ENCODE results near the gene PATJ.
"Not testable (repeated sequence)": the region's sequence is repeated elsewhere in the genome, so short reads cannot be mapped to it uniquely, and the experiment has no call there.

Gene PATJ

GRCh38 chr1:61741711-61742619 is at the start of gene PATJ:
Gene PATJ (plus strand): TSS chr1:61742480. CDS start chr1:61762893, 20,413 bp downstream.
- peak; percentile 91 for DNase-seq

DNA sequence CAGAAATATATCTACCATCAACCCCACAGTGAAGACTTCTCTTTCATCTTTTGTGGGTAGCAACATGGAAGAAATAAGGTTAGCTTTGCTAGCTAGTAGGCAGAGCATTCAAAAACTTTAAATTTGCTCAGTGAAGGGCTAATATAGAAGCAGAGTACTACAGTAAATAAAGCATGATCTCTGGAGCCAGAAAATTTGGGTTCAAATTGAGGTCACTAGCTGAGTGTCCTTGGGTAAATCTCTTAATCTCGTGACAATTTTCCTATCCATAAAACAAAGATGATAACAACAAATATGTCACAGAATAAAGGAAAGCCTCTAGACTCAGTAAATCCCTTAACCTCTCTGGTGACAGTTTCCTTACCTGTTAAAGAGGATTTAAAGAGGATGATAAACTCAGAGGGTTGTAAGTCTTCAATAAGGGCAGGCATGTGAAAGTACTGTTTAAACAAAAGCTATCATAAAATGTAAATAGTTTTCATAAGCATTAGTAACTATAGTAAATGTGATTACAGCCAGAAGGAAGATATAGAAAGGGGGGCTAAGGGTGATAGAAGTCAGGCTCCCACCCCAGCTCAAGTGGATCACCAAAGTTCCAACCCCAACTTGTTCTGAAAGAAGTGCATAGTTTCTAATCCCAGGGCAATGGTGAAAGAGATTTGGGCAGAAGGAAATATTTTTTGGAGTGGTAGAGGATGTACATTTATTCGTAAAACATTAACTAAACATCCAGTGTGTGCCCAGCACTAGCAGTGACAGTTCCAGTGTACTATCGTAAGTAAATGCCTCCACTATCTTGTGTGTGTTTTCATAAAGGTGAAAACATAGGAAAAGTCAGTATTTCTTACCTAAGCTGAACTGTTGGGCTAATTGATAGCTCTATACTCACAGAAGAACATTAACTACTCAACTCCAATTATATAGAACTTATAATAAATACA is 42.1 kb upstream of the PATJ start:
- no peak for DNase-seq

DNA sequence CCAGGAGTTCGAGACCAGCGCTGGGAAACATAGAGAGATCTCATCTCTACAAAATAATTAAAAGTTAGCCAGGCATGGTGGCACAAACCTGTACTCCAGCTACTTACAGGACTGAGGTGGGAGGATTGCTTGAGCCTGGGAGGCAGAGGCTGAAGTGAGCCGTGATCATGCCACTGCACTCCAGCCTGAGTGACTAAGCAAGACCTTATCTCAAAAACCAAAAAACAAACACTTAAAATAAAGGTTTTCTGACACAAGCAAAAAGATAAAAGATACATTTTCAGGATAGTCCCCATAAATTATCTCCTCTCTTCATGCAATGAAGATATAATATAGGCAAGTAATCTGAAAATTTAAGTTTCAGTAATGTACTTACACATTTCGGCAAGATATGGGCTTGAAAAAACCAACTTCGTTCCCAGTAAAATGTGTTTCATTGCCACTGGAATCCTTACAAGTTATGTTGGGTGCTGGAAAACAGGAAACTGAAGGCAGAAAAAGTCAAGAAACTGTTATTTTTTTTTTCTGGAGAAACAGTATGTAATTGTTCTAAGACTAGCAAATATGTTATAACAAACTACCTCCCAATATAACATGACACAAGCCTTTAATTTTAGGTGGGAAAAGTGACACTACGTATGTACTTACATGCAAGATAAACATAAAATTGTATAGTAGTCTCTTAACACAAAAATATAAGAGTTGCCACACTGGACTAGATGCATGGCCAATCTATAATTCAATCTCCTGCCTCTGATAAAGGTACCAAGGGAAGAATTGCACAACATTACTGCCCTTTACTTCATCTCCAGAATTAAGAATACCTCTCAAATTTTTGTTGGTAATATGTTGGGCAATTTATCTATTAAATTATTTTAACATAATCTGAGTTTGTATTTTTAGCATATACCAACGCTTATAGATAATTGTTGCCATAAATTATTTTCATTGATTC is 33.0 kb upstream of the PATJ start:
- DNase-seq: no peak

DNA sequence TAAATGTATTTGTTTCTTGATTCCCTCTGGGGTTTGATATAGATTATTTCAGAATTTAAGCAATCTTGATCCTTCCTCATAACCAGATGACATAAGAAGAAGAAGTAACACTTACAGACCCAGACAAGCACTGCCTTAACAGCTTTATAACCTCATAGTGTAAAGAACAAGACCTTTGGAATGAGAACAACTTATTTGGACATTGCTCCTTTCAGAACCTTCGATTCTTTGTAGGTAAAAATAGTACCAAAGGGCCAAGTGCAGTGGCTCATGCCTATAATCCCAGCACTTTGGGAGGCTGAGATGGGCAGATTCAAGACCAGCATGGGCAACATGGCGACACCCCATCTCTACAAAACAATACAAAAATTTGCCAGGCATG is 32.4 kb upstream of the PATJ start:
- no peak for DNase-seq

DNA sequence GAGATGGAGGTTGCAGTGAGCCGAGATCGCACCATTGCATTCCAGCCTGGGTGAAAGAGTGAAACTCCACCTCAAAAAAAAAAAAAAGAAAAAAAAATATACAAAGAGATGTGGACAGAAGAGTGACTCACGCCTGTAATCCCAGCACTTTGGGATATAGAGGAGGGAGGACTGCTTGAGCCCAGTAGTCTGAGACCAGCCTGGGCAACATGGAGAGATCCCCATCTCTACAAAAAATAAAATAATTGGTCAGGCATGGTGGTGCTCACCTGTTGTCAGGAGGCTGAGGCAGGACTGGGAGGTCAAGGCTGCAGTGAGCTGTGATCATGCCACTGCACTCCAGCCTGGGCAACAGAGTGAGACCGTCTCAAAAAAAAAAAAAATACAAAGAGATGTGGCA is 31.0 kb upstream of the PATJ start:
- not testable (repeated sequence) for DNase-seq

DNA sequence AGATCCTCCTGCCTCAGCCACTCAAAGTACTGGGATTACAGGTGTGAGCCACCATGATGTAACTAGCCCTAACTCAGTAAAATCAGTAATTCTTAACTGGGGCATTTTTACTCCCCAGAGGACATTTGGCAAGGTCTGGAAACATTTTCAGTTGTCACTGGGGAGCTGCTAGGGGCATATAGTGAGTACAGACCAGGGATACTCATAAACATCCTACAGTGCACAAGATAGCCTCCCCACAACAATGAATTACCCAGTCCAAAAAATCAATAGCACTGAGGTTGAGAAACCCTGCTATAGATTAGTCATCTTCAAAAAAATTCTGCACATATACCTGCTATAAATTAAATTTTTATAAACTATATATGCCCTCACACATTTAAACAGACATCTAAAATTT is 30.3 kb upstream of the PATJ start:
- DNase-seq: no peak

DNA sequence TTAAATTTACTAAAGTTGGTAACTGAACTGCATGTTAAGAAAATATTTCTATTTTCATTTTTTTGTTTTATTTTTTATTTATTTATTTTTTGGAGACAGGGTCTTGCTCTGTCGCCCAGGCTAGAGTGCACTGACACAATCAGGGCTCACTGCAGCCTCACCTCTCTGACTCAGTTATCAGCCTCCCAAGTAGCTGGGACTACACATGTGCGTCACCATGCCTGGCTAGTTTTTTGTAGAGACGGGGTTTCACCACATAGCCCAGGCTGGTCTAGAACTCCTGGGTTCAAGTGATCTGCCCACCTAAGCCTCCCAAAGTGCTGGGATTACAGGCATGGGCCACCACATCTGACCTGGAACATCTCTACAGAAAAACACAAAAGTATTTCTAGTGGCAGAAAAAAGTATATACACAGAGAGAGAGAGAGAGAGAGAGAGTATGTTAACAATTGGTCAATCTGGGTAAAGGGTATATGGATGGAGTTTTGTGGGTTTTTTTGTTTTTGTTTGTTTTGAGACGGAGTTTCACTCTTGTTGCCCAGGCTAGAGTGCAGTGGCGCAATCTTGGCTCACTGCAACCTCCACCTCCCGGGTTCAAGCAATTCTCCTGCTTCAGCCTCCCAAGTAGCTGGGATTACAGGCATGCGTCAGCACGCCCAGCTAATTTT is 23.1 kb upstream of the PATJ start:
- not testable (repeated sequence) for DNase-seq

GRCh38 chr1:61724506-61724812 is 17.8 kb upstream of the PATJ start:
- no peak for DNase-seq

DNA sequence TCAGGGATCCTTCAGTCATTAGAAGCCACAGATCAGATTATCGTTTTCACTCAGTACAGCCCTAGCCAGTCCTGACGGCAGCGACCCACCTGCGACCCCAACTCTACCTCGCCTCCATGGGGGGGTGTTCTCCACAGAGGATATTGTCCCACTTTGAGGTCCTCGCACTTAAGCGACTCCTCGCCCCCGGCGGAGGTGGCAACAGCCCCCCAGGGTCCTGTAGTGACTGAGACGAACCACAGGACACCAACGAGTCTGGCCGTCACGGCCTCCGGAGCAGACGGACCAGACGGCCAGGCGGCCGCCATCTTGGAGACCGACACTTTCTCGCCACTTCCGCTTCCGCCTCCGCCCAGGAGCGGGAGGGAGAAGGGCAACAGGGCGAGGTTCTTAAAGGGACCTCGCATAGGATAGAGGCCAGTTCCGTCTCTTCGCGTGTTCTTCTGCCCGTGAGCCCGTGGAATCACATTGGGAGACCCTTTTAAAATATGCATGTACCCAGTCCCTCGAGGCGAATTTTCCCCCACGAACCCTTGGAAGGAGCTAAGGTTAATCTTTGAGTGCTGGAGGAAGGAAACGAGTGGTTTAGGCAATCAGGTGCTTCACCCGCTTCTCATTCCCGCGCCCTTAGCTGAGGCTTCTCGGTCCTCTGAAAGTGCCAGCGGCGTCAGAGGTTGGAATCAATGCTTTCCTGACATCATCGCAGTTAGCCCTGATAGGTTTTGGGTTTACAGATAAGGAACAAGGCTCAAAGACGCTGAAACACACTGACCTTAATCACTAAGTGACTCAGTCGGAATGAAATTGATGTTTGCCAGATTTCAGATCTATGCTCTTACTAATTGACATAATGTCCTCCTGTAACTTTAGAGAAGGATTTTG is 17.2 kb upstream of the PATJ start, which contains the start of gene TM2D1:
Gene TM2D1, minus strand, starts transcription at position 329 of the 882 bp plus-strand sequence. Its CDS starts 21 bp downstream, at position 308.
- peak; percentile 90 for DNase-seq

- DNase-seq: no peak
Measured at GRCh38 chr1:61727544-61727943, 14.7 kb upstream of the PATJ start.

- DNase-seq: not testable (repeated sequence)
Measured at GRCh38 chr1:61730679-61731078, 11.6 kb upstream of the PATJ start.

- DNase-seq: no peak
Measured at GRCh38 chr1:61732726-61733125, 9.6 kb upstream of the PATJ start.

- no peak for DNase-seq
Measured at GRCh38 chr1:61740751-61741700, 1.3 kb upstream of the PATJ start.

- DNase-seq: peak; percentile 55
Measured at GRCh38 chr1:61742620-61743430, 545 bp downstream of the PATJ start.

DNA sequence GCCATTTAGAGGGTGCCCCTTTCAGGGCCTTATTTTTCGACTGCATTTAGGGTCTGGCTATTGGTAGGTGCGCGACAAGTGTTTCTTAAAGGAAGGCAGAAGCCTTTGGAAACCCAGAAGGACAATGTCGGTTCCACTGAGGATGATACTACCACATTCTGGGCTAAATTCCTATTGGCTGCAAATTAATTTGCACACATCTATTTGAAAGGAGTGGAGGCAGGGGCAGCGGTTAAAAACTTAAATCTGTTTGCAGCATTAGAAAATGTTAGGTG is 1.1 kb downstream of the PATJ start:
- peak; percentile 16 for DNase-seq

- DNase-seq: no peak
Measured at GRCh38 chr1:61743716-61744580, 1.7 kb downstream of the PATJ start.

DNA sequence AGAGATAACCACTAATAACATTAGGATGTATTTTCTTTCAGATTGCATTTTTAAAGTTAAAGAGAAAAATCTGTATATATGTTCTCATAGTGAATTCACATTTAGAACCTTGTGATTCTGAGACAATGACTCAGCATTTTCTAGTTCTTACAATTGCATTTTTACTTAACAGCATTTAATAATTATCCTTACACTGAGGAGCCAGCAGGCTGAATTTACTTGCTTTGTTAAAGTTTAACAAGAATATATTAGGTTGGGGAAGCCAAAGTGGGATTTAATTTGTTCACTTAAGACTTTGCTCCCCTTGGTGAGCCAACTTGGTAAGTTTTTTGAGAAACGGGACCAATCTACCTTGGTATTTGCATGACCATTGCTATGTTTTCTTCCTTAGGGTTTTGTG is 4.5 kb downstream of the PATJ start:
- DNase-seq: no peak

DNA sequence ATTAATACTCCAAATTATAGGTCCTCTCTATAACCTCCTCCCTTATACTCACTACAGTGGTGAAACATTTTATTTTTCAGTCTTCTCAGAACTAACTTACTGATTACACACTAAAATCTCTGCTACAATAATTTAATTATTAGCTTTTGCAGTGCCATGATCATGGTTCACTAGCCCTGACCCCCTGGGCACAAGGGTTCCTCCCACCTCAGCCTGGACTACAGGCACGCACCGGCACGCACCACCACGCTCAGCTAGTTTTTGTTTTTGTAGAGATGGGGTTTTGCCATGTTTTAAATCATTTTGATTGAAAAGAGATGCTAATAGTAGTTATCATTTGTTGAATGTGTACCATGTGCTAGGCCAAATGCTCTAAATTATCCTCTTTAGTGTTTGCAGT is 6.3 kb downstream of the PATJ start:
- DNase-seq: no peak
